GM21529 (cell line): ENCODE data around the gene DSG2.

Experiments used
- ATAC-seq: cut with Tn5 transposase; IDR thresholded peaks from one replicate; pipeline ENCODE4 v1.9.1; 2021; ENCODE audit not compliant: unreplicated experiment

The DSG2 gene

DNA sequence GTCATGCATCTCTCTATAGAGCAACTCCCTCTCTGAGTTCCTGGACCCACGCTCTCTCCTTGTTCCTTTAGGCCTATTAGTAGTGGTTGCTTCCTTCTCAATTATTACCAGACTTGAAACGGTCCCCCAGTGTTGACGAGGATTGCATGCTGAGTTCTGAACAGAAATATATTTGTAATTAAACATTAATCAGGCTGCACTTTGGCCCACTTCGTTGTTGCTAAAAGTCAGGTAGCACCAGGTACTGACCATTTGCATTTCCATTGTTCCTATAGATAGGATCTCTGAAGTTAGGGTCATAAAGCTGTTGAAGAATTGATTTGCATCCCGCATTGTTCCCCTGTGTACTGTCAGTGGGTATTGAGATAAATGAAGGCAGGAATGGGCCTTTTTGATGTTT lies 56.8 kb downstream of the DSG2 start:
- no peak for ATAC-seq

DNA sequence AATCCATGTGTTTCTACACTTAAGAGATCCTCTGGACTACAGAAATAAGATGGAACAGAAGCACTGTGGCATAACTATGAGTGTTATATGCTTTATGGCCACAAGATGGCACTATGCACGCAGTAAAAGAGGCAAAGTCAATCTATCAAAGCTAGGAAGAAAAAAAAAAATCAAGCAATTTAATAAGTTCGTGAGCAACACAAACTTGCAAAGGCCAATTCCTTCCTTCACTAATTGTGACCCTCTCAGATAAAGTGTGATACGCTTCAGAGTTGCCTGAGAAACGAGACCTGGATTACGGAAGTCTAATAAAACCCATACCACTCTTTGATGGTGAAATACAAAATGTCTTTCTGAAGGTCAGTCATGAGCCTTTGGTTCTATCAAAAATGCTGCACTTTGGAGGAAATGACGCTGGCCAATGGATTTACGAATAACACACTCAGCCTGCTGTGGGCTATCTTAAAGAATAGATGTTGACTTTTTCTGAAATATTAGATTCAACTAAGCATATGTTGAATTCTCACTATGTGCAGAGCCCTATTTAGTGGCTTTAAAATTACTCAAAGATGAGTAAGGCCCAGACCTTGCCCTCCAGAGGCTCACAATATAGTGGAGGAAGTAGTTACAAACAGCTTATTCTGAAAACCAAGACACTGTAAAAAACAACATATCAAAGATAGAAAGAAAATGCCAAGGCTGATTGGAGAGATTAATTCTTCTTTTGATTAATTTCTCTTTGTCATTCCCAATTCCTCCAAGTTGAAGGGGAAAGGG lies 58.2 kb downstream of the DSG2 start:
- ATAC-seq, result peak; percentile 78

DNA sequence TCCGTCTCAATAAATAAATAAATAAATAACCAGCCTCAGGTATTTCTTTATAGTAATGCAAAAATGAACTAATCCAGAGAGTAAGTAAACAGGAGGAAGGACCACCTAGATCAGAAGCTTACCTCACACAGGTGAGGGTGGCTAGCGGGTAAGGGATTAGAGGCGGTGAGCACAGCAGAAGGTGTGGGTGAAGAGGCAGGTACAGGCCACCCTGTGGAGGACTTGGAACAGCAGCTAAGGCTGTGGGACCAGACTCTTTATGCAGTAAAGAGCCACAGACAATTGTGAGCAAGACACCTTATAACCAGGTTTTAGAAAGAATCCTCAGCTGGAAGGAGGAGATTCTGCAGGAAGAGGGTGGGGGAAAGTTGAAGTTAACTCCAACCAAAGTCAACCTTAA lies 59.5 kb downstream of the DSG2 start:
- no peak for ATAC-seq

DNA sequence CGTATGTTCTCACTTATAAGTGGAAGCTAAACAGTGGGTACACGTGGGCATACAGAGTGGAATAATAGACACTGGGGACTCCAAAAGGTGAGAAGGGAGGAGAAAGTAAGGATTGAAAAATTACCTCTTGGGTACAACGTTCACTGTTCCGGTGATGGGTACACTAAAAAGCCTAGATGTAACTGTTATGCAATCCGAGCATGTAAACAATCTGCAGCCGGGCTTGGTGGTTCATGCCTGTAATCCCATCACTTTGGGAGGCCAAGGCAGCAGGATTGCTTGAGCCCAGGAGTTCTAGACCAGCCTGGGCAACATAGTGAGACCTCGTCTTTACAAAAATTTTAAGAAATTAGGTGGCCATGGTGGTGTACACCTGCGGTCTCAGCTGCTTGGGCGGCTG lies 60.6 kb downstream of the DSG2 start:
- ATAC-seq, result no peak

DNA sequence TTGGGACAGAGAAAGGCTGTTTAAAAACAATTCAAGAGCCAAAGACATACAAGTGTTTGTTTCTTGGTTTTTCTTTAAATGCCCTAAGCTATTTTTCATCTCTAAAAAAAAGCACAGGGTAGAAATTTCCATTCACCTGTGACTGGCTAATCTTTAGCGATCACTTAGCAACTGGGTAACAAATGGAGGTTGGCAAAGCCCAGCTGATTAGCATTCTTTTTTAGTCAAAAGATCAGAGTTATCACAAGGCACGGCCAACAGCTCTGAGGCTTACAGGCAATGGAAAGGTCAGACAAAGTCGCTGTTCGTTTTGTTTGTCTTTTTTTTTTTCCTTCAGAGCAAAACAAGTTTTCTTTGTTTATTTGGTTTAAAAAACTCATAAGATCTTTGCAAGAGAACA lies 64.7 kb downstream of the DSG2 start:
- no peak for ATAC-seq

DNA sequence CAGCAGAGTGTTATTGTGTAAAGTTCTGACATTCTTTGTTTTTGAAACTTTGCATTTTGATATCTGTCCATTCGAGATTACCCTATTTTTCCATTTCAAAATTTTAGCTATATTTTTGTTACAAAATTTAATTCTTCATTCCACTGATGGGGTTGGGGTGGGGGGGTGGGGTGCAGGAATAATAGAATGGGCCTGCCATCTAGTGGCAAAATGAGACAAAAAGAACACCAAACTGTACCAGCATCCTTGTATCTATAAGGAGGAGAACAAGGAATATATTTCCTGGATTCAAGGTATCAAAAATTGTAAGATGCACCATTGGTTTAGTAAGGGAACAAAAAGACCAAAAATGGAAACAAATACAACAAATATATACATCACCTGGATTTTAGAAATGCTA lies 65.8 kb downstream of the DSG2 start:
- no peak for ATAC-seq

DNA sequence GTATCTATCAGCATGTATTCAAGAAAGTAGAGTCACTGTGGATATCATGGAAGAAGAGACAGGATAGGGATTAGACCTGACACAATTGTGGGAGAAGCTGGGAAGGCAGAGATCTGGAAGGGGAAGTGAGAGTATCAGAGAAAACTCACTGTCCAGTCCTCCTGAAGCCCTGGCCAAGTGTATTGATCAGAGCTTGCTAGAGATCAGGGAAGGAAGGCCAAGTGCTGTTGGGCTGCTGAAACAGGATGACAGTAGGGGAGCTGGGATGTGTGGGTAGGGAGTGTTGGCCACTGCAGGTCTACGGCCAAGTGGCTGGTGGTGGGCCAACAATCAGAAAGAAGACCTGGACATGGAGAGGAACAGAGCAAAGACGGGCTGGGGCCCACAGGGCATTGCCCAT lies 67.4 kb downstream of the DSG2 start:
- no peak for ATAC-seq

DNA sequence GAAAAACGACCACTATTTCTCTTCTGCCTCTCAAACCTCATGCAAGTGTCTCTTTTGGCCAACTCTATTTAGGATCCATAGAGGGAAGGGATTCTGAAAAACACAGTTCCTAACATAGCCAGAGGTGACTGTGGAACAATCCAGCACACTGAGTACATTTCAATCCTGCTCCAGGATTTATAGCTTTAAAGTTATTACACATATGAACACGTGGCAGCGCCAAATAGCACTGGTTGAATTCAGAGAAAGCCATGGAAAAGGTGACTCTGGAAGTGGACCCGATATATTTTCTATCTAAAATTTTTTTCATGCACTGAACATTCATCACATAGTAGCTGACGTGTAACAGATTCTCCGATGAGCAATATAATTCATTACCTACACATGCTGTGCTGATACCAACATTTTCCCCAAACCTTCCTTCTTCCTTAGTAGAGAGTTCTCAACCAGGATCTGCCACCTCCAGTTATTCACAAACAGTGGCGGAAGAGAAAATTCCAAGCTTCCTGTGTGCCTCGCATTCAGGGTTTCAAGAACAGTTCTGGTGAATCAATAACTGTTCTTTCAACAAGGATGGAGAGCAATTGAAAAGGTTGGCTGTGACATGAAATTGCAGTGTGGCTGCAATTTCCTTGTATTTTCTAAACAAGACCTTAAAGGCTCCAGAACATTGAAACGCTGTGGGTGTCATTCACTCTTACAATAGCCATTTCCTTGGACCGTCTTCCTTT lies 68.0 kb downstream of the DSG2 start:
- ATAC-seq, result no peak

DNA sequence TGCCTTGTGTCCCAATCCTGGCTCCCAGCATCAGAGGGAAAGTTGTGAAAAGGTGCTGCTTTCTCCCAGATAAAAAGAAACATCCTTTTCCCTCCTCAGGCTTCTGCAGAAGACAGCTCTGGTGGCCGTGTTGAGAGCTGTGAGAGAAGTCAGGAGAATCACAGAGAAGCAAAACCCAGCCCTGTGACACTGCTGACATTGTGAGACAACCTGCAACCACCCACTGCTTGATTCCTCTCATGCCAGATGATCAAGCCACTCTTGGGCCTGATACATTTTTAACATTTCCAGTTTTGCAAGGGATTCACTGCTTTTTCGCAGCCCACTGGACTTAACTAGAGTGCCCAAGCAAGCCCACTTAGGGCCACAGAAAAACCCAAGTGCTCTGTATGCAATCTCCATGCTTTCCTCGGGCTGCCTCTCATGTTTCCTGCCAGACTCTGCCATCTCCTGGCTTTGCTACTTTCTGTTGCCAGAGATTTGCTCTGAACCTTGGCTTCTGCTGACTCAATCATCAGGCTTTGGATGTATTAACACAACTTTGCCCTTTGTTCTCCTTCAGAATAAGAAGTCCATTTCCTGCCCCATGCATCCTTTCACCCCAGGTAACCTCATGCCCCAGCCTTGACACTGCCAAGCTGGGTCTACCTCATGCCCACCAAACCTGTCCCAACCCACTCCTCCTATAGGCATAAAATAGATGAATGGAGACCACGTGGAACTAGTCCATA lies 68.8 kb downstream of the DSG2 start:
- no peak for ATAC-seq

DNA sequence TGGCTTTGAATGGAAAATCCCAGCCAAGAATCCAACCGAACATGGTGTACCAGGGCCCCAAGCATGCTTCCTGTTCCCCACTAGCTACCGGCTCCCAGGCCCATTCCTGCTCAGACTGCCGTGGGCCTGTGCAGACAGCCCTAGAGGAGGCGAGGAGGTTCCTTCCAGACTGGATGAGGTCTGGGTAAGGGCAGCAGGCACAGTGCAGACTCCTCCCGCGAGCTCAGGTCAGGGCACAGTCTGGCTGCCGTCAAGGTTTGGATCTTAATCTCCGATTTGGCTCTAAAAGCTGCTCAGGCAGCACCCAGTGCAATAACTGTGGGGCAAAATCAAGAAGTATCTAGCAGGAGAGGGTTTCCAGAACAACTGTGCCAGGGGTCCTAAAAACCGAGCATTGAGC lies 74.4 kb downstream of the DSG2 start:
- ATAC-seq, result no peak

DNA sequence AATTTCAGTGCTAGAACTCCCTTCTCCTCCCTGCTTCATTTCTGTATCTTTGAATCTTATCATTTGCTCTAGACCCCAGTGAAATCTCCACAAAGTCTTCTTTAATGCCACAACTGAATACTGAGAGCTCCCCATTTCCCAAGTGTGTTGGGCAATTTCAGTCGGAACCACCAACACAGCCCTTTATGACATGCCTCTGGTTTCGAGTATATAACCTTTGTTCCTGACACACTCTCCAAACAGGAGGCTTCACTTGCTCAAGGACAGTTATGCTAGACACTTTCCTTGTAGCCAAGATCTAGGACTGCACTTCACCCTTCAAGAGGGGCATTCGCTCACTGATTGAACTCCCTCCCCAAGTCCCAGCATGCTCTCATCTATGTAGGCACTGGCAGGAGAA lies 75.1 kb downstream of the DSG2 start:
- no peak for ATAC-seq

DNA sequence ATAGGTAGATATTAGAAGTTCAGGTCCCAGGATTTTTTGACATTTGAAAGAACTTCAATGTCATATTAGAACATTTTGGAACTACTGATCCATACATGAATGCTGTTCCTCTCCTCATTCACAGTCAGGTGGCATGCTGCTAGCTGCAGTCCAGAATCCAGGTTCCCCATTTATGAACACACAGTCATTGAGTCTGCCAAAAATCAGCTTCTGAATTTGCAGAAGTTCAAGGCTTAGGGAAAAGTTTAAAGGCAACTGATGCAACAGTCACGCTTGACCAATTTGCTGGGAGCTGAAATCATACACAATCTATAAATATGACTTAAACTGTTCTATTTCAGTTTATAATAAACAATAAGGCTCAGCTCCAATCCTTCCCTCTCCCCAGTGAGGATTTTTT lies 76.4 kb downstream of the DSG2 start:
- ATAC-seq, result no peak

DNA sequence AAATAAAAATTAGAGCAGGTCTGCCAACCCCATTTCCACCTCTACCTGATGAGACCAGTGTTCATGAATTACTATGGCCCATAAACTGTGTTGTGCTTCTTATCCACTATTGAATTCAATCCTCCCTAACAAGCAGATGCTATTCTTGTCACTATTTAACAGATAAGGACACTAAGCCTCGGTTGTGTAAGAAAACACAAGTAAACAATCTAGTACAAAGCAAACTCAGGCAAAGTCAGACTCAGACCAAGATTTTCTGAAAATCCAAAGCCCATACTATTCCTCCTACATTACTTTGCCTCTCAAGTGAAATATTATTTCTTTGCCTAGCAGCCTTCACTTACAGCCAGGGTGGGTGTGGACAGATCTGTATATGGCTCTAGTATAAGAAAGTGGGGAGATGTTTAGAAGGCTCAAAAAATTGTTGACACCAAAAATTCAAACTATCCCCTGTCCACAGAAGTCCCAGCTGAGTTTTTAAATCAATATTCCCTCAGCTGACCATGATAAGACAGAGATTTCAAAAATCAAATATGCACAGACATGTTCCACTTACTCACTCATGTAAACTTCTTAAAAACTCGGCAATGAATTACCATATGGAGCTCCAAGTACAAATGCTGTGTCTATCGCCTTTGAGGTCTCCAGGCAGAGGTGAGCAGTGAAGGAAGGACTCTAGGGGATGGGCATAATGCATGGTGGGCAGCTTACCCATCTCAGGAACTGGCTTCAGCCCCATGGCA lies 77.7 kb downstream of the DSG2 start:
- no peak for ATAC-seq

DNA sequence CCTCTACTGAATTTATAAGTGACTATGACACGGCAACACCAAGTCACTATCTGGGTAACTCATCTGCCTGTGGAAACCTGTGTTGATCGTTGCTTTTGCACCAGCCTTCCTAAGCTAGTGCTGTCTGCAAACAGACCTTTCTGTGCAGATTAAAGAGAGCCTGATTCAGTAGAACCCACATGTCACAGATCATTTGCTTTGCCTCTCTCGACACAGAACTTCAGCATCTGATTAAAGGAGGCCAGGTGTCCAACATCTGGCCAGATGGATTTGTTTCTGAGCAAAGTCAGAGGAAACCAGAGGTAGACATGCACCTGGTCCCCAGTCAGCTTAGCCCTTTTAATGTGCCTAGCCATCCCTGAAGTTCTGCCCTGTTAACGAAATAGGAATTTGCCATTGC lies 78.7 kb downstream of the DSG2 start:
- ATAC-seq, result peak; percentile 68

DNA sequence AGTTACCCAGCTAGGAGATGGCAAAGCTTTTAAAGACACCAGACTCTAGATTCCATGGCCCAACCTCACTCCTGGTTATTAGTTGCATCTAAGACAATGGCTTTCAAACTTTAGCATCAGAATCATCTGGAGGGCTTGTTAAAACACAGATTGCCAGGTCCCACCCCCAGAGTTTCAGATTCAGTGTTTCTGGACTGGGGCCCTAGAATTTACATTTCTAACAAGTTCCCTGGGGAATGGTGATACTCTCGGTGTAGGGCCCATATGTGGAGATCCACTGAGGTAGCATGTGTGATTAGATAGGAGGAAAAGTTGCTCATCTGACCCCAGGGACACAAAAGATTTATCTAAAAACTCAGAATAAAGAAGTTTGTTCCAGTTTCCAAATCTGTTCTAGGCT lies 79.2 kb downstream of the DSG2 start:
- peak; percentile 52 for ATAC-seq

DNA sequence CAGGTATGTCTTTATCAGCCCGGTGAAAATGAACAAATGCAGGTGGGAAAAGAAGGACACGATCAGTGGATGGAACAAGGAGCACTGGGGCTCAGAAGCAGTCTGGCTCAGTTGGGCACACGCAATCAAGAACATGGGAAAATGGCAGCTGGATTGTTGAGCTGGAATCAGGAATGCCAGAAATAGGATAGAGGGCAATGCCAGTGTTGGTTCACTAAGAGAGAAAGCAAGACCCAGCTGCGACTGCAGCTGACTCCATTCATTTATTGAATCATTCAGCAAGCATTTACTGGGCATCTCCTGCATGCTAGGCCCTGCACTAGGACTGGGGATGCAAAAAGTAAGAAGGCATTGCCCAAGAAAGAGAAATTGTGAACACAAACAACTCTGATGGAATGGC lies 80.1 kb downstream of the DSG2 start:
- ATAC-seq, result no peak

DNA sequence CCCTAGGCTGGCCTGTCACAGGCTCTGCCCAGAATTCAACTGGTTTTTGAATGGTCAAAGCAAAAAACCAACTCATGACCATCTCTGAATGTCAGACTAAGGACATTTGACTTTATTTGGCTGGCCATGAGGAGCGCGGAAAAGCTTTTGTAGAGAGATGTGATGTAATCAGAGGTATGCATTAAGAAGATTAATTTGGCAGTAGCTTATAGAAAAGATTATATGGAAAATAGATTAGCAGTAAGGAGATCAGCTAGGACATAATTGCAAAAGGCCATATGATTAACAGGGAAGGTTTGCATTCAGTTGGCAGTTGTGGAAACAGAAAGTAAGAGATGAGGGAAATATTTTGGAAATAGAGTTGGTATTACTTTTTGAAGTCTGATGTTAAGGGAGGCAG lies 81.4 kb downstream of the DSG2 start:
- ATAC-seq, result no peak

DNA sequence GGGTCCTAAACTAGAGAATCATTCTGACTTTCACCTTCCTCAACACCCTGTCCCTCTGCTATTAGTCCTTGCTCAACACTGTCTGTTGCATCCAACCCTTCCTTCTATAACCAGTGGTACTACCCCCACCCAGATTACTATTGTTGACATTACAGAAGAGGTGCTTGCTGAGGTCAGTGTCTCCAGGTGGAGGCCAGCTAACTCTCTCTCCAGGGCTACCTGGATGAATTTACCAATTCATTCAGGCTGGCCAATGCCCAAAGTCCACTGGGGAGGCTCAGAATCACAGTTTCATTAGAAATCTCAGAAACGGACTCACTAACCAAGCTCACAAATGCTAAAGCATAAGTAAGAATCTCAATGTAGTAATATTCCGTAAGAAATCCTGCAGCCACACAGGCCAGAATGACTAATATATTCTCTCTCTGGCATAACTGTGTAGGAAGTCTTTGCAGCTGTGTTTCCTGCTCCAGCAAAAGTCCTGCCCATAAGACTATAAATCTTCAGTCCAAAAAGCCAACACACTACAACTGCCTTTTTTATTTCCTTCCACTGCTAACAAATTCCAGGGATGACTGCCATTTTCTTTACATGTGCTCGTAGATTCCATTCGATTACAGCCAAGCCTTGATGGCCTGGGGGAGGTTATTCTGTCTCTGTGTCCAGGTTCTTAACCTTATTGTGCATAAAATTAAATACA lies 83.7 kb downstream of the DSG2 start:
- ATAC-seq, result no peak

DNA sequence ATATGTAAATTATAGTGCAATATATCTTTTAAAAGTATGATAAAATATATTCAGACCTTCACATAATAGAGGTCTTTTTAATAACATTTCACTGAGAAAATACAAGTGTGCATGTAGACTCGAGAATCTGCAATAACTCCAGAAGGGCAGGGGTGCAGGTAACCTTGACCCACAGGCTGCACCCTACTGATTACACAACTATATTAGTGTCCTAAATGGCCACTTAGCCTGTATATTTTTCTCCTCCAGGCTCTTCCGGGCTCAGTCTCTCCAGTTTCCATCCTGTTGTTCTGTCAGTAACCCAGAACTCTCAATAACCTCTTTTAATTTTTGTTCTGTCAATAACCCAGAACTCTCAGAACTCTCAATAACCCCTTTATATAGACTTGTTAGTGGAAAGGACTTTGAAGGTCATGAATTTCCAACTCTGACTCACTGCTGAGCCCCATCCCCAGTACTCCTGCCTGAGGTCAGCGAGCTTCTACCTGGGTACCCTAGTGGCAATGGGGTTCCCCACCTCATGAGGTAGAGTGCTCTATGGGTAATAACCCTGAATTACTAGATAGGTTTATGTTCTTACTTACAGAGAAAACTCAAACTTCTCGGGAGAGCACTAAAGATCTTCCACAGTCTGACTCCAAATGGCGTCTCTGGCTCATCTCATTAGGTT lies 85.3 kb downstream of the DSG2 start:
- no peak for ATAC-seq

DNA sequence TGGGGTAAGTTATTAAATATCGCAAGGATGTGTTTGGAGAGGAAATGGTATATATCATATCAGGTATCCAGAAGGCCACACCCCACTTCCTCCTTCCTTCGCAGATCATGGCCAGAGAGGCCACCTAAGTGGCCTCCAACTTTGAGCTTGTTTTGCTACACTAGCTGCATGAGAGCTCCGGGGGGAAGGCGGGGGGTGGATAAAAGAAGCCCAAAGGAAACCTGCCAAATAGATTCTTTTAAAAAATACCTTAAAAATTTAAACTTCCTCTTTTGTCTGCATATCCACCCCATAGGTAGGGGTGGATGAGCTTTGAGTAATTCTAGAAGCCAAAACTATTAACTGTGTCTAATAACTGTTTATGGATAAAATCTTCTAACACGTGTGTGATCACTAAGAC lies 88.0 kb downstream of the DSG2 start:
- no peak for ATAC-seq
